Activated naive CD8-positive, alpha-beta T cell treated with anti-CD3 and anti-CD28 coated beads, Interleukin-2, amount 10 ng/mL, durations not matched to agents 7 days and 5 days (primary cell): ENCODE results near the gene CACNA1B. TPM values are rescaled to one million over a fixed set of nuclear protein-coding genes. Genes with fewer than 3 reads are reported as not detected.
A peak's percentile ranks its signal among the peaks of the same experiment; 100 is the strongest.
"Not testable (repeated sequence)": the region's sequence is repeated elsewhere in the genome, so short reads cannot be mapped to it uniquely, and the experiment has no call there.

ENCODE experiments used
- ATAC-seq: fragments of 150-1000 bp; cut with Tn5 transposase; one replicate; pipeline ENCODE4 v1.10.0; 2021; ENCODE audit warnings: low read depth, moderate library complexity
- POLR2A ChIA-PET: fragments of 350-600 bp; sonication (Branson Sonifier 250); formaldehyde crosslinking; loops from one replicate; lab custom pipeline; 2021; ENCODE audit warnings: antibody characterized with exemption; lab: Charles Lee
- DNase-seq: peaks from one replicate; pipeline ENCODE4 v3.0.0; 2021
- H3K27ac Mint-ChIP-seq: one replicate; pipeline ENCODE4 v1.8.0; 2022; ENCODE audit warnings: mild to moderate bottlenecking, mixed read lengths
- H3K27me3 Mint-ChIP-seq: one replicate; pipeline ENCODE4 v1.8.0; 2022; ENCODE audit warnings: mild to moderate bottlenecking, moderate library complexity, mixed read lengths
- H3K36me3 Mint-ChIP-seq: one replicate; pipeline ENCODE4 v1.8.0; 2021; ENCODE audit warnings: mild to moderate bottlenecking, mixed read lengths
- H3K4me1 Mint-ChIP-seq: one replicate; pipeline ENCODE4 v1.8.0; 2021; ENCODE audit warnings: mixed read lengths
- H3K4me3 Mint-ChIP-seq: one replicate; pipeline ENCODE4 v1.8.0; 2022; ENCODE audit warnings: mild to moderate bottlenecking, moderate library complexity, mixed read lengths
- H3K9me3 Mint-ChIP-seq: one replicate; pipeline ENCODE4 v1.8.0; 2021; ENCODE audit warnings: mixed read lengths
- total RNA-seq, 2 experiments: library from RNA; stranded (reverse); gene quantifications; one replicate each; pipeline ENCODE4 v1.2.3, GENCODE V29; 2021

Gene CACNA1B
- total RNA-seq, 2 experiments from 2014 or later, result not detected

GRCh38 chr9:137884547-137884946 is 7.0 kb downstream of the CACNA1B start:
- H3K27me3 Mint-ChIP-seq, result not testable (repeated sequence)

GRCh38 chr9:137885121-137885520 is 7.5 kb downstream of the CACNA1B start:
- DNase-seq, H3K4me1 Mint-ChIP-seq, H3K9me3 Mint-ChIP-seq, H3K36me3 Mint-ChIP-seq, POLR2A ChIA-PET, H3K4me3 Mint-ChIP-seq, ATAC-seq, H3K27me3 Mint-ChIP-seq, H3K27ac Mint-ChIP-seq: not testable (repeated sequence)

More at GRCh38 chr9:137884547-137884946, 7.0 kb downstream of the CACNA1B start:
- POLR2A ChIA-PET, ATAC-seq, H3K36me3 Mint-ChIP-seq, H3K9me3 Mint-ChIP-seq, H3K4me3 Mint-ChIP-seq, H3K4me1 Mint-ChIP-seq, H3K27ac Mint-ChIP-seq: not testable (repeated sequence)
- peak; percentile 54 for DNase-seq

- H3K36me3 Mint-ChIP-seq, H3K27me3 Mint-ChIP-seq, H3K4me3 Mint-ChIP-seq, ATAC-seq, DNase-seq, POLR2A ChIA-PET, H3K9me3 Mint-ChIP-seq, H3K4me1 Mint-ChIP-seq, H3K27ac Mint-ChIP-seq: not testable (repeated sequence)
These were observed 11.0 kb downstream of the CACNA1B start for GRCh38 chr9:137888621-137889020.

- H3K4me1 Mint-ChIP-seq, POLR2A ChIA-PET, H3K27me3 Mint-ChIP-seq, H3K4me3 Mint-ChIP-seq, H3K36me3 Mint-ChIP-seq, ATAC-seq, H3K9me3 Mint-ChIP-seq, DNase-seq, H3K27ac Mint-ChIP-seq: not testable (repeated sequence)
These were observed 12.4 kb downstream of the CACNA1B start for GRCh38 chr9:137889966-137890365.

GRCh38 chr9:137890768-137891587 is 13.4 kb downstream of the CACNA1B start:
- DNase-seq, H3K36me3 Mint-ChIP-seq, H3K27ac Mint-ChIP-seq, H3K9me3 Mint-ChIP-seq, H3K27me3 Mint-ChIP-seq, ATAC-seq, H3K4me3 Mint-ChIP-seq, POLR2A ChIA-PET, H3K4me1 Mint-ChIP-seq: not testable (repeated sequence)

GRCh38 chr9:137891588-137892423 is 14.2 kb downstream of the CACNA1B start:
- H3K36me3 Mint-ChIP-seq, result no peaks in the 10 kb centered on the region
- H3K9me3 Mint-ChIP-seq, result no peaks in the 10 kb centered on the region
- ATAC-seq (no peak), DNase-seq (no peak)
- POLR2A ChIA-PET, result no interaction called here
- H3K27ac Mint-ChIP-seq, result no peak overlapping the region
- H3K4me3 Mint-ChIP-seq, result no peak overlapping the region
- H3K27me3 Mint-ChIP-seq, result peaks cover 3% of the 10 kb centered on the region
- no peaks in the 10 kb centered on the region for H3K4me1 Mint-ChIP-seq

- no peak for DNase-seq
- POLR2A ChIA-PET, result no interaction called here
- no peaks in the 10 kb centered on the region for H3K9me3 Mint-ChIP-seq
- no peak overlapping the region for H3K27ac Mint-ChIP-seq
- no peak overlapping the region for H3K4me3 Mint-ChIP-seq
- no peaks in the 10 kb centered on the region for H3K4me1 Mint-ChIP-seq
- no peak for ATAC-seq
- H3K27me3 Mint-ChIP-seq, result peaks cover 3% of the 10 kb centered on the region
- H3K36me3 Mint-ChIP-seq, result no peaks in the 10 kb centered on the region
These were observed 15.0 kb downstream of the CACNA1B start for GRCh38 chr9:137892424-137893191.

- no peak for ATAC-seq
- peaks cover 3% of the 10 kb centered on the region for H3K27me3 Mint-ChIP-seq
These were observed 16.1 kb downstream of the CACNA1B start for GRCh38 chr9:137893670-137894069.

GRCh38 chr9:137899551-137900360 is 22.2 kb downstream of the CACNA1B start:
- Mint-ChIP-seq H3K27ac (no peak overlapping the region), H3K4me1 (no peaks in the 10 kb centered on the region), H3K27me3 (peaks cover 10% of the 10 kb centered on the region), H3K36me3 (no peaks in the 10 kb centered on the region), H3K9me3 (no peaks in the 10 kb centered on the region), H3K4me3 (no peak overlapping the region)
- ATAC-seq (no peak), DNase-seq (no peak)
- POLR2A ChIA-PET, result no interaction called here

More at GRCh38 chr9:137893670-137894069, 16.1 kb downstream of the CACNA1B start:
- no peak for DNase-seq
- Mint-ChIP-seq H3K9me3 (no peaks in the 10 kb centered on the region), H3K36me3 (no peaks in the 10 kb centered on the region), H3K27ac (no peak overlapping the region), H3K4me3 (no peak overlapping the region), H3K4me1 (no peaks in the 10 kb centered on the region)
- POLR2A ChIA-PET, result no interaction called here

GRCh38 chr9:137900584-137901310 is 23.2 kb downstream of the CACNA1B start:
- Mint-ChIP-seq H3K4me1 (no peaks in the 10 kb centered on the region), H3K27me3 (peaks cover 8% of the 10 kb centered on the region), H3K36me3 (no peaks in the 10 kb centered on the region), H3K27ac (no peak overlapping the region), H3K4me3 (no peak overlapping the region), H3K9me3 (no peaks in the 10 kb centered on the region)
- no peak for ATAC-seq
- no peak for DNase-seq
- POLR2A ChIA-PET, result no interaction called here

GRCh38 chr9:137902646-137903045 is 25.1 kb downstream of the CACNA1B start:
- Mint-ChIP-seq H3K27me3 (peaks cover 7% of the 10 kb centered on the region), H3K9me3 (no peaks in the 10 kb centered on the region), H3K36me3 (no peaks in the 10 kb centered on the region), H3K4me3 (no peak overlapping the region), H3K4me1 (no peaks in the 10 kb centered on the region), H3K27ac (no peak overlapping the region)
- DNase-seq (no peak), ATAC-seq (no peak)
- POLR2A ChIA-PET, result no interaction called here

GRCh38 chr9:137905740-137906139 is 28.2 kb downstream of the CACNA1B start:
- DNase-seq (no peak), ATAC-seq (no peak)
- no peak overlapping the region for H3K27ac Mint-ChIP-seq
- no peaks in the 10 kb centered on the region for H3K36me3 Mint-ChIP-seq
- POLR2A ChIA-PET, result no interaction called here
- H3K9me3 Mint-ChIP-seq, result no peaks in the 10 kb centered on the region
- peaks cover 7% of the 10 kb centered on the region for H3K27me3 Mint-ChIP-seq
- no peak overlapping the region for H3K4me3 Mint-ChIP-seq
- H3K4me1 Mint-ChIP-seq, result no peaks in the 10 kb centered on the region
